ENCODE results near the gene EOGT.

- TF ChIP-seq CTCF (conservative IDR thresholded peaks at IDR 0.05; ENCODE audit: low read length) (no peak), EZH2phosphoT487 (IDR thresholded peaks at IDR 0.05; ENCODE audit: borderline replicate concordance) (no peak)
Measured at GRCh38 chr3:69051756-69052471, 38.4 kb upstream of the EOGT start, which contains the start of gene TMF1.
